HCT116 (cell line): Measurements from ENCODE around the gene CDH4. TPM values are rescaled to one million over a fixed set of nuclear protein-coding genes. Genes with fewer than 3 reads are reported as not detected.

ENCODE experiments used
- ATAC-seq: fragments of 200-7000 bp; cut with Tn5 transposase; 2 replicates; pipeline ENCODE4 v1.9.1; 2020; ENCODE audit warnings: mild to moderate bottlenecking, moderate library complexity
- BruUV-seq: library from RNA; stranded (reverse); fragments of 400-500 nt; replicated peaks from 2 replicates; lab custom pipeline; 2021; lab: Mats Ljungman, UMichigan
- CTCF ChIA-PET: fragments of 300-600 bp; sonication (Branson Sonifier 250); formaldehyde crosslinking; loops from one replicate; lab custom pipeline; 2021; ENCODE audit warnings: antibody characterized with exemption; lab: Charles Lee
- POLR2A ChIA-PET: fragments of 300-600, 350-600 bp; sonication (Branson Sonifier 250); formaldehyde crosslinking; loops from one replicate; lab custom pipeline; 2021; ENCODE audit warnings: antibody characterized with exemption; lab: Charles Lee
- RAD21 ChIA-PET, 2 experiments: fragments of 300-600 bp; sonication (Branson Sonifier 250); formaldehyde crosslinking; loops; one replicate each; lab custom pipeline; 2023; ENCODE audit warnings: low total read pairs in 2 of 2; ENCODE audit not compliant: uncharacterized antibody in 2 of 2, unreplicated experiment in 2 of 2, low non-redundant PET in 1 of 2; lab: Charles Lee
- DNase-seq: peaks from one replicate; pipeline ENCODE4 v3.0.0-alpha.2; 2010; ENCODE audit warnings: low read depth, low spot score
- H2AFZ ChIP-seq: fragments of 200-600 bp; shearing (Covaris generic), sonication (generic); 2 replicates; pipeline ENCODE4 v1.6.1; 2017; ENCODE audit warnings: low read depth, mixed run types, mixed read lengths, antibody characterized with exemption, low read length; ENCODE audit not compliant: poor library complexity, severe bottlenecking
- H3K27ac ChIP-seq: 2 replicates; pipeline ENCODE4 v1.5.1; 2012; ENCODE audit warnings: low read depth, low read length
- H3K27me3 ChIP-seq: fragments of 200-600 bp; sonication (generic); 2 replicates; pipeline ENCODE4 v1.6.1; 2016; ENCODE audit warnings: mixed run types, low read length, mixed read lengths; ENCODE audit not compliant: insufficient read depth
- H3K36me3 ChIP-seq, 2 experiments: fragments of 200-500 bp in 1 of 2; fragments of 200-600 bp in 1 of 2; sonication (Bioruptor generic) in 1 of 2; sonication (generic) in 1 of 2; 2 replicates each; pipeline versions ENCODE4 v1.5.1 to v1.6.1; 2014 to 2016; ENCODE audit warnings: low read length in 2 of 2, inconsistent platforms in 1 of 2, mixed read lengths in 1 of 2, mixed run types in 1 of 2; ENCODE audit not compliant: insufficient read depth in 2 of 2, control insufficient read depth in 1 of 2
- H3K4me1 ChIP-seq, 2 experiments: fragments of 200-600 bp in 1 of 2; sonication (generic) in 1 of 2; 2 replicates each; pipeline versions ENCODE4 v1.5.1 to v1.6.1; 2012 to 2017; ENCODE audit warnings: low read length in 2 of 2, inconsistent platforms in 1 of 2, mild to moderate bottlenecking in 1 of 2, mixed read lengths in 1 of 2, mixed run types in 1 of 2, moderate library complexity in 1 of 2; ENCODE audit not compliant: insufficient read depth in 2 of 2, control insufficient read depth in 1 of 2
- H3K4me2 ChIP-seq: fragments of 200-600 bp; sonication (generic); 2 replicates; pipeline ENCODE4 v1.6.1; 2017; ENCODE audit warnings: mixed run types, low read length, mixed read lengths
- H3K4me3 ChIP-seq, 2 experiments: fragments of 200-600 bp in 1 of 2; sonication (generic) in 1 of 2; replicated peaks in 1 of 2; 2 replicates each; pipeline ENCODE4 v1.5.1; 2011 to 2016; ENCODE audit warnings: low read length in 2 of 2, control low read depth in 1 of 2, low read depth in 1 of 2, mild to moderate bottlenecking in 1 of 2, mixed read lengths in 1 of 2, mixed run types in 1 of 2
- H3K79me2 ChIP-seq: fragments of 200-600 bp; sonication (generic); 2 replicates; pipeline ENCODE4 v1.6.1; 2017; ENCODE audit warnings: mild to moderate bottlenecking, mixed run types, low read length, moderate library complexity, mixed read lengths; ENCODE audit not compliant: insufficient read depth
- H3K9ac ChIP-seq: fragments of 200-600 bp; sonication (generic); 2 replicates; pipeline ENCODE4 v1.6.1; 2016; ENCODE audit warnings: low read length, mixed read lengths
- H3K9me2 ChIP-seq: fragments of 200-600 bp; sonication (generic), shearing (Covaris generic); 2 replicates; pipeline ENCODE4 v1.6.1; 2017; ENCODE audit warnings: mixed run types, mild to moderate bottlenecking, moderate library complexity; ENCODE audit not compliant: insufficient read depth
- H3K9me3 ChIP-seq, 2 experiments: fragments of 200-500 bp in 1 of 2; fragments of 200-600 bp in 1 of 2; sonication (Bioruptor generic) in 1 of 2; sonication (generic) in 1 of 2; 2 replicates each; pipeline ENCODE4 v1.6.1; 2014 to 2017; ENCODE audit warnings: low read length in 2 of 2, mixed read lengths in 2 of 2, inconsistent platforms in 1 of 2, low read depth in 1 of 2, mild to moderate bottlenecking in 1 of 2, mixed run types in 1 of 2, moderate library complexity in 1 of 2; ENCODE audit not compliant: control insufficient read depth in 1 of 2, insufficient read depth in 1 of 2
- H4K20me1 ChIP-seq: fragments of 200-600 bp; sonication (generic), shearing (Covaris generic); 2 replicates; pipeline ENCODE4 v1.6.1; 2017; ENCODE audit warnings: mixed run types, mild to moderate bottlenecking, moderate library complexity; ENCODE audit not compliant: insufficient read depth
- CBX3 ChIP-seq: IDR thresholded peaks from 2 replicates; pipeline ENCODE4 v1.6.1; 2012; ENCODE audit warnings: low read depth
- CEBPB ChIP-seq: IDR thresholded peaks from 2 replicates; pipeline ENCODE4 v1.6.1; 2012; ENCODE audit warnings: low read depth
- CTCF ChIP-seq, 3 experiments: fragments of 200-600 bp in 1 of 3; sonication (generic) in 1 of 3; IDR thresholded peaks in 2 of 3; conservative IDR thresholded peaks in 1 of 3; 2 replicates each; pipeline ENCODE4 v1.5.1; 2012 to 2017; ENCODE audit warnings: low read depth in 2 of 3, low read length in 2 of 3, antibody characterized with exemption in 1 of 3, borderline replicate concordance in 1 of 3, control low read depth in 1 of 3, mild to moderate bottlenecking in 1 of 3, mixed read lengths in 1 of 3, mixed run types in 1 of 3, moderate library complexity in 1 of 3; ENCODE audit not compliant: insufficient read depth in 1 of 3
- EZH2phosphoT487 ChIP-seq: fragments of 200-600 bp; IDR thresholded peaks from 2 replicates; pipeline ENCODE4 v1.6.1; 2018; ENCODE audit warnings: antibody characterized with exemption, borderline replicate concordance
- JUND ChIP-seq: IDR thresholded peaks from 2 replicates; pipeline ENCODE4 v1.6.1; 2012
- MAX ChIP-seq: IDR thresholded peaks from 2 replicates; pipeline ENCODE4 v1.6.1; 2012
- POLR2A ChIP-seq: IDR thresholded peaks from 2 replicates; pipeline ENCODE4 v1.7.0; 2011; ENCODE audit warnings: borderline replicate concordance; ENCODE audit not compliant: insufficient read depth, insufficient read length; ENCODE audit errors: extremely low read depth
- POLR2AphosphoS5 ChIP-seq: IDR thresholded peaks from 2 replicates; pipeline ENCODE4 v1.6.1; 2011; ENCODE audit warnings: mild to moderate bottlenecking, low read depth, low read length, moderate library complexity
- REST ChIP-seq: IDR thresholded peaks from 2 replicates; pipeline ENCODE4 v1.6.1; 2012; ENCODE audit warnings: low read depth
- TCF7L2 ChIP-seq: IDR thresholded peaks from 2 replicates; pipeline ENCODE4 v1.7.0; 2011; ENCODE audit warnings: borderline replicate concordance, inconsistent platforms; ENCODE audit not compliant: insufficient read depth, insufficient read length; ENCODE audit errors: extremely low read depth
- YY1 ChIP-seq: IDR thresholded peaks from 2 replicates; pipeline ENCODE4 v1.6.1; 2011; ENCODE audit warnings: low read length, low read depth, moderate library complexity, mild to moderate bottlenecking; ENCODE audit not compliant: insufficient replicate concordance; ENCODE audit errors: extremely low read depth
- ZBTB33 ChIP-seq: IDR thresholded peaks from 2 replicates; pipeline ENCODE4 v1.6.1; 2011; ENCODE audit warnings: mild to moderate bottlenecking, low read length, moderate library complexity; ENCODE audit not compliant: insufficient replicate concordance; ENCODE audit errors: extremely low read depth
- ZNF274 ChIP-seq: fragments of 200-500 bp; sonication (Bioruptor generic); IDR thresholded peaks from 2 replicates; pipeline ENCODE4 v1.6.1; 2014; ENCODE audit warnings: mild to moderate bottlenecking, low read depth, low read length, inconsistent platforms
- intact Hi-C: fragments of 100-400 bp; cut with micrococcal nuclease; formaldehyde crosslinking; loops from 2 replicates; pipeline ENCODE4 v1.10.0; 2022
- total RNA-seq: library from RNA; stranded (reverse); gene quantifications from one replicate; pipeline ENCODE4 v1.2.1, GENCODE V29; 2021; ENCODE audit not compliant: unreplicated experiment

Gene CDH4
- total RNA-seq, 1 experiment from 2014 or later = not detected

- no peak for ATAC-seq
- TF ChIP-seq ZNF274 (no peak), YY1 (no peak), CEBPB (no peak), MAX (no peak), CTCF (IDR thresholded peaks at IDR 0.05 in 2 of 3, conservative IDR thresholded peaks at IDR 0.05 in 1 of 3; ENCODE audit: borderline replicate concordance in 1 of 3, insufficient read depth in 1 of 3, low read depth in 2 of 3, low read length in 2 of 3) (no peak), TCF7L2 (no peak), JUND (no peak), CBX3 (no peak), REST (no peak), POLR2A (no peak), EZH2phosphoT487 (no peak), ZBTB33 (no peak), POLR2AphosphoS5 (no peak)
- POLR2A ChIA-PET = no interaction called here
Observed at GRCh38 chr20:61370841-61371303, 118.8 kb downstream of the CDH4 start.

More at GRCh38 chr20:61370841-61371303, 118.8 kb downstream of the CDH4 start:
- Histone ChIP-seq H3K9me3 (peaks cover 0 to 25% of the 10 kb centered on the region in 2 experiments; a peak in 2 of 4 replicates), H3K27me3 (no peaks in the 10 kb centered on the region), H3K4me2 (no peak overlapping the region), H3K9ac (no peak overlapping the region), H4K20me1 (no peaks in the 10 kb centered on the region), H3K36me3 (no peaks in the 10 kb centered on the region), H3K4me1 (no peaks in the 10 kb centered on the region), H3K4me3 (no peak overlapping the region), H3K79me2 (no peaks in the 10 kb centered on the region), H3K9me2 (no peaks in the 10 kb centered on the region), H3K27ac (no peak overlapping the region), H2AFZ (no peak overlapping the region)
- CTCF ChIA-PET = no interaction called here
- intact Hi-C loops = no loop called here
- DNase-seq = no peak
- RAD21 ChIA-PET = no interaction called here
- no TSS peak for BruUV-seq
